Measurements from ENCODE around the gene CNIH2. TPM values are rescaled to one million over a fixed set of nuclear protein-coding genes. Genes with fewer than 3 reads are reported as not detected.

The CNIH2 gene
- total and polyA plus RNA-seq, 2 of the 8 experiments (the other 6 are each of a cell fraction or from before 2014, with no cell fraction given), result 12.5 to 15.8 TPM

DNA sequence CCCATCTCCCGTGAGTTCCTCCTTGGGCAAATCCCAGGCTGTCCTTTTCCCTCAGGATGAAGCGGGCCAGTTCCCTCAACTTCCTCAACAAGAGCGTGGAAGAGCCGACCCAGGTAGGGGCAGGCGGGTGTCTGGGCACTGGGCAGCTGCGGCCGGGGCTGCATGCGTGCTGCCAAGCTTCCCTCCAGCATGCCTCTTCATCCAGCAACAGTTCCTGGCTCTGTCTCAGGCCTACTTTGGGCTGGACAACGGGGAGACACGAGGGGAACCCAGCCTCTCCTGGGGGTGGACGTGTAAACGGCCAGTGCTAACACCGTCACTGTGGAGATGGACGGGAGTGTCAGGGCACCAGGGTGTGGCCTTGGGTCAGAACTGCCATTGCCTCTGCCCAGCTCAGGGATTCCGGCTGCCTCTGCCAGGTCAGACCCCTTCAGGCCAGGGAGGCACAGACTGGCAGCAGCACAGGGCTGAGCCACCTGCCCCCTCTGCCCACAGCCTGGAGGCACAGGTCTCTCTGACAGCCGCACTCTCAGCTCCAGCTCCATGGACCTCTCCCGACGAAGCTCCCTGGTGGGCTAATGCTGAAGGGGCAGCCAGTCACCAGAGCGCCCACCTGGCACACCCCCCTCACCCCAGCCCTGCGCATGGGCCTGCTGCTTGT, 11.5 kb upstream of the CNIH2 start:
- 87% methylated on average over 14 of the region's 20 CpGs; no CpG with 5 or more reads in 1 of the 2 experiments for WGBS, 2 experiments (ENCODE audit: extremely low coverage in 1 of 2, insufficient coverage in 1 of 2, insufficient read length in 1 of 2, insufficient replicate concordance in 2 of 2, low coverage in 1 of 2, low lambda C conversion rate in 2 of 2, missing lambda C conversion rate in 1 of 2)
- H4K8ac ChIP-seq (ENCODE audit: extremely low read depth, insufficient read depth, low read length), result 0 out of 2 replicates have a peak overlapping the region, but pooled peaks have one; percentile 51
- H3K14ac ChIP-seq (ENCODE audit: insufficient read length), result no peak overlapping the region
- H3K36me3 ChIP-seq (ENCODE audit: control insufficient read depth in 2 of 4, insufficient read depth in 4 of 4, low read length in 3 of 4), result peaks cover 13 to 26% (median 18%) of the 10 kb centered on the region in 4 experiments; a peak in 7 of 8 replicates
- no peak overlapping the region for H3K18ac ChIP-seq (ENCODE audit: extremely low read depth, low read length)
- H2AK5ac ChIP-seq (ENCODE audit: low read depth, low read length), result no peak overlapping the region
- DNase-seq (ENCODE audit: low read depth in 1 of 2, low spot score in 2 of 2), result no peak
- H4K91ac ChIP-seq (replicated peaks; ENCODE audit: insufficient read length, low read length), result no peak overlapping the region
- ChIA-PET CTCF (ENCODE audit: partially characterized antibody) (interaction anchor here (0.6 to 2.3 kb wide), 17 partner anchors 8 to 198 kb away, joined by 3 to 12 read pairs (median 4); partner anchors contain the start of gene YIF1A), POLR2A (ENCODE audit: partially characterized antibody) (interaction anchor here (1.2 to 9.0 kb wide), 3 partner anchors 14 to 28 kb away, joined by 3 to 125 read pairs (median 28); partner anchors contain the start of genes CNIH2 and YIF1A)
- H3K4me2 ChIP-seq (ENCODE audit: insufficient read depth in 1 of 2, low read depth in 2 of 2, low read length in 2 of 2), result peak overlapping the region; percentile 88 to 96
- no peak overlapping the region for H3K9ac ChIP-seq (replicated peaks in 1 of 4; ENCODE audit: extremely low read depth in 1 of 4, low read depth in 3 of 4, low read length in 3 of 4)
- H3K79me1 ChIP-seq (ENCODE audit: low read depth, low read length), result peaks cover 6% of the 10 kb centered on the region; the same call in 1 of the 2 replicates
- no peak overlapping the region for H3K4ac ChIP-seq (replicated peaks; ENCODE audit: insufficient read length, low read depth, low read length)
- TF ChIP-seq RNF2 (IDR thresholded peaks at IDR 0.05; ENCODE audit: borderline replicate concordance, low read depth, low read length, missing control alignments, poor library complexity, severe bottlenecking) (no peak), CREB1 (IDR thresholded peaks at IDR 0.05) (no peak), HDAC6 (IDR thresholded peaks at IDR 0.05; ENCODE audit: low read depth, low read length) (no peak), SP1 (IDR thresholded peaks at IDR 0.05; ENCODE audit: low read depth, low read length) (no peak), SIX5 (IDR thresholded peaks at IDR 0.05; ENCODE audit: low read depth, low read length) (no peak), SRF (IDR thresholded peaks at IDR 0.05; ENCODE audit: low read depth, low read length) (no peak), BACH1 (IDR thresholded peaks at IDR 0.05; ENCODE audit: low read length) (no peak)
- TF ChIP-seq, protein P1, sequence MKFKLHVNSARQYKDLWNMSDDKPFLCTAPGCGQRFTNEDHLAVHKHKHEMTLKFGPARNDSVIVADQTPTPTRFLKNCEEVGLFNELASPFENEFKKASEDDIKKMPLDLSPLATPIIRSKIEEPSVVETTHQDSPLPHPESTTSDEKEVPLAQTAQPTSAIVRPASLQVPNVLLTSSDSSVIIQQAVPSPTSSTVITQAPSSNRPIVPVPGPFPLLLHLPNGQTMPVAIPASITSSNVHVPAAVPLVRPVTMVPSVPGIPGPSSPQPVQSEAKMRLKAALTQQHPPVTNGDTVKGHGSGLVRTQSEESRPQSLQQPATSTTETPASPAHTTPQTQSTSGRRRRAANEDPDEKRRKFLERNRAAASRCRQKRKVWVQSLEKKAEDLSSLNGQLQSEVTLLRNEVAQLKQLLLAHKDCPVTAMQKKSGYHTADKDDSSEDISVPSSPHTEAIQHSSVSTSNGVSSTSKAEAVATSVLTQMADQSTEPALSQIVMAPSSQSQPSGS (IDR thresholded peaks at IDR 0.05; ENCODE audit: low read length), result no peak
- H2BK12ac ChIP-seq (ENCODE audit: low read depth, low read length), result peak overlapping the region; percentile 33; the same call in 1 of the 2 replicates
- H3K9me3 ChIP-seq (ENCODE audit: insufficient read depth in 2 of 2, low read depth in 1 of 2, low read length in 1 of 2), result no peaks in the 10 kb centered on the region
- no peak overlapping the region for H3K23ac ChIP-seq (ENCODE audit: insufficient read length)
- H4K20me1 ChIP-seq (replicated peaks in 1 of 2; ENCODE audit: control insufficient read depth in 1 of 2, insufficient read depth in 2 of 2, low read length in 2 of 2), result peaks cover 5 to 17% of the 10 kb centered on the region in 2 experiments
- no peak overlapping the region for H2AFZ ChIP-seq (ENCODE audit: low read length)
- peak overlapping the region; percentile 57 to 91 (median 72); a peak in 5 of 8 replicates for H3K4me3 ChIP-seq (ENCODE audit: extremely low read depth in 1 of 4, insufficient read depth in 2 of 4, low read depth in 3 of 4, low read length in 4 of 4)
- H3K27me3 ChIP-seq (replicated peaks in 1 of 4; ENCODE audit: control insufficient read depth in 3 of 4, extremely low read depth in 1 of 4, insufficient read depth in 3 of 4, low read length in 3 of 4), result no peaks in the 10 kb centered on the region
- FAIRE-seq, result no peak
- no peak overlapping the region for H3K27ac ChIP-seq (ENCODE audit: low read depth, low read length)
- H3K4me1 ChIP-seq (replicated peaks in 1 of 4; ENCODE audit: control insufficient read depth in 3 of 4, insufficient read depth in 4 of 4, low read length in 3 of 4), result peaks cover 0 to 5% (median 3%) of the 10 kb centered on the region in 4 experiments; a peak in 5 of 7 replicates
- 0 out of 2 replicates have a peak overlapping the region, but pooled peaks have one; percentile 44 for H2BK5ac ChIP-seq (ENCODE audit: low read depth, low read length)
- peaks cover 0 to 13% of the 10 kb centered on the region in 2 experiments; a peak in 2 of 4 replicates for H3K79me2 ChIP-seq (ENCODE audit: control insufficient read depth in 1 of 2, insufficient read depth in 2 of 2, low read length in 2 of 2)
- H4K5ac ChIP-seq (ENCODE audit: insufficient read length, low read depth, low read length), result no peak overlapping the region
- H2BK20ac ChIP-seq (ENCODE audit: low read length), result no peak overlapping the region
- no peak overlapping the region for H2BK120ac ChIP-seq (replicated peaks; ENCODE audit: low read depth, low read length)
- peaks cover 9% of the 10 kb centered on the region for H3K23me2 ChIP-seq (ENCODE audit: low read depth, low read length)
- no peak overlapping the region for H3K56ac ChIP-seq (replicated peaks; ENCODE audit: insufficient read length, low read depth, low read length)
- peak overlapping the region; percentile 61; the same call in 1 of the 2 replicates for H2BK15ac ChIP-seq (ENCODE audit: low read length)

All from H1 (cell line).